Lung (tissue), 12 donors: ENCODE measurements around the gene POU2F1. TPM values are rescaled to one million over a fixed set of nuclear protein-coding genes. Genes with fewer than 3 reads are reported as not detected.

Source experiments
- ATAC-seq: fragments of 200-7000 bp; cut with Tn5 transposase; one replicate; pipeline ENCODE4 v1.9.1; 2020; ENCODE audit warnings: moderate number of reproducible peaks; ENCODE audit not compliant: insufficient read depth, low FRiP score
- DNase-seq, 3 donors: peaks; one replicate each; pipeline ENCODE4 v3.0.0-alpha.2; 2013 to 2017
- H3K27ac ChIP-seq, 2 donors: one replicate each; pipeline ENCODE4 v1.5.1; 2013; ENCODE audit warnings: mild to moderate bottlenecking in 2 of 2, moderate library complexity in 2 of 2, control low read depth in 1 of 2, inconsistent platforms in 1 of 2, low read depth in 1 of 2, low read length in 1 of 2
- H3K27me3 ChIP-seq, 3 donors: one replicate each; pipeline ENCODE4 v1.5.1; 2013; ENCODE audit warnings: low read length in 2 of 3; ENCODE audit not compliant: control insufficient read depth in 3 of 3, insufficient read depth in 3 of 3
- H3K36me3 ChIP-seq, 4 donors: one replicate each; pipeline ENCODE4 v1.5.1; 2013; ENCODE audit warnings: low read length in 4 of 4, mild to moderate bottlenecking in 1 of 4, moderate library complexity in 1 of 4; ENCODE audit not compliant: control insufficient read depth in 4 of 4, insufficient read depth in 4 of 4
- H3K4me1 ChIP-seq, 5 donors: one replicate each; pipeline ENCODE4 v1.5.1; 2013; ENCODE audit warnings: low read length in 5 of 5, mild to moderate bottlenecking in 2 of 5, moderate library complexity in 1 of 5; ENCODE audit not compliant: control insufficient read depth in 5 of 5, insufficient read depth in 5 of 5
- H3K4me3 ChIP-seq: one replicate; pipeline ENCODE4 v1.5.1; 2013; ENCODE audit warnings: mild to moderate bottlenecking, control low read depth, moderate library complexity
- H3K9ac ChIP-seq, 2 donors: one replicate each; pipeline ENCODE4 v1.5.1; 2013; ENCODE audit warnings: low read length in 2 of 2, control low read depth in 1 of 2; ENCODE audit not compliant: insufficient read depth in 1 of 2
- H3K9me3 ChIP-seq, 4 donors: one replicate each; pipeline ENCODE4 v1.5.1; 2013; ENCODE audit warnings: low read length in 3 of 4, mild to moderate bottlenecking in 1 of 4, moderate library complexity in 1 of 4; ENCODE audit not compliant: control insufficient read depth in 4 of 4, insufficient read depth in 3 of 4
- CTCF ChIP-seq: IDR thresholded peaks from 2 replicates; pipeline ENCODE4 v1.5.1; 2012; ENCODE audit warnings: mild to moderate bottlenecking; ENCODE audit errors: control extremely low read depth, extremely low read depth
- WGBS, 2 donors: extraction: QIAGEN DNeasy Blood & Tissue Kit; methylation state at CpG; one replicate each; pipeline ENCODE4 v1.1.7; 2013; 5-methylcytosine and 5-hydroxymethylcytosine counted together
- polyA plus RNA-seq, 2 donors: library from polyadenylated mRNA; stranded (reverse); fragments of 200-250 nt; gene quantifications; one replicate each; pipeline ENCODE4 v1.2.1, GENCODE V29; 2013
- total RNA-seq, 2 donors: library from RNA; depleted of rRNA in 1 of 2; stranded (reverse); fragments of >200 nt in 1 of 2; gene quantifications; one replicate each; pipeline ENCODE4 v1.2.1, GENCODE V29; 2014 to 2021
- donor health status: control.
- donor health status: control.
- donor health status: Bipolar disorder and iron deficiency.
- donor health status: healthy.
- donor health status: DM: yes; HTN: yes; CAD: no.

POU2F1 gene
- total and polyA plus RNA-seq, 4 donors = 2.0 to 34.4 (median 8.7) TPM

DNA sequence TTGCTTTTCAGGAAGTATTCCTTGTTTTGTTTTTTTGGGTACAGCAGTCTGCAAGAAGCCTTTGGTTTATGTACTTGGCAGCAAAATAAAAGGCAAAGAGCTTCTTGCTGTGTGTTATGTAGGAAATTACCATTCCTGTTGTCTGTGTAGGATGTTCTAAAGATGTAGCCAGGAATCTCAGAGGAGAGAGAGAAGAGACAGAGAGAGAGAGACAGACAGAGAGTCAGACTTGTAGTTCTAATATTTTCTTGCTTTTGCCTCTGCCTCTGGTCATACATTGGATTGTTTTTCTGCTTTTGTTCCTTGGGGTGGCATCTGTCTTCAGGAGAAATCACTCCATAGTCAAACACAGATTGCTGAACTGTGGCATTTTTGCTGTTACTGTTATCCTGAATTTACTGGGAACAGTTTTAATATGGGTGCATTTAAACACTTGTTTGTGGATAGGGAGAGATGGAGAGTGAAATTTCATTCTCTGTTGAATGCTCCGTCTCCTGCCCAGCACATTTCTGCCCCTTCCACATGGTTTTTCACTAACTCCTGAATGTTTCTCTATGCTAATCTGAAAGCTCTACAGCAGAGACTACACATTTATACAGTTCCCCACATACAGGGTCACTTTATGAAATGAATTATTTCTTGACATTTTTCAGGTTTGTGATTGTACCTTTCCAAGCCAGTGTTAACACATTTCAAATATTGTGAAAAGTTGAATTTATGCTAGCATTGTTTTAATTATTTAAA lies 49.8 kb downstream of the POU2F1 start:
- Histone ChIP-seq H3K36me3 (no peaks in the 10 kb centered on the region), H3K27me3 (no peaks in the 10 kb centered on the region), H3K4me3 (no peak overlapping the region), H3K4me1 (peaks cover 0 to 12% (median 6%) of the 10 kb centered on the region in 5 donors), H3K9ac (peak overlapping the region in 1 of 2 donors; percentile 70), H3K27ac (no peak overlapping the region), H3K9me3 (no peaks in the 10 kb centered on the region)
- 81% methylated on average over 1 of the region's 1 CpG for WGBS, 2 donors
- ATAC-seq (no peak), DNase-seq (peak in 2 of 3 donors; percentile 22 to 31)
- TF ChIP-seq CTCF = no peak

DNA sequence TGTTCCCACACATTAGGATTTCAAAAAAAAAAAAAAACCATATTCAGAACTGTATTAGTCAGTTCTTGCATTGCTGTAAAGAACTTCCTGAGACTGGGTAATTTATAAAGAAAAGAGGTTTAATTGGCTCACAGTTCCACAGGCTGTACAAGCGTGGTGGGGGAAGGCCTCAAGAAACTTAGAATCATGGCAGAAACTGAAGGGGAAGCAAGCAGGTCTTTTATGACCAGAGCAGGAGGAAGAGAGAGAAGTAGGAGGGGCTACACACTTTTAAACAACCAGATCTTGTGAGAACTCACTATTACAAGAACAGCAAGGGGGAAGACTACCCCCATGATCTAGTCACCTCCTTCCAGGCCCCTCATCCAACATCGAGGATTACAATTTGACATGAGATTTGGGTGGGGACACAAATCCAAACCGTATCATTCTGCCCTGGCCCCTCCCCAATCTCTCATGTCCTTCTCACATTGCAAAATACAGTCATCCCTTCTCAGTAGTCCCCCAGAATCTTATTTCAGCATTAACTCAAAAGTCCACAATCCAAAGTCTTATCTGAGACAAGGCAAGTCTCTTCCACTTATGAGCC lies 51.8 kb downstream of the POU2F1 start:
- ATAC-seq (no peak), DNase-seq (no peak)
- H3K4me1 ChIP-seq = peaks cover 0 to 11% (median 6%) of the 10 kb centered on the region in 5 donors
- H3K9me3 ChIP-seq = no peaks in the 10 kb centered on the region
- no peak overlapping the region for H3K9ac ChIP-seq
- WGBS, 2 donors = 86 to 89% methylated on average over 3 of the region's 3 CpGs
- H3K4me3 ChIP-seq = no peak overlapping the region
- no peak for TF ChIP-seq CTCF
- H3K27me3 ChIP-seq = no peaks in the 10 kb centered on the region
- peak overlapping the region in 1 of 2 donors; percentile 7 for H3K27ac ChIP-seq
- H3K36me3 ChIP-seq = no peaks in the 10 kb centered on the region

DNA sequence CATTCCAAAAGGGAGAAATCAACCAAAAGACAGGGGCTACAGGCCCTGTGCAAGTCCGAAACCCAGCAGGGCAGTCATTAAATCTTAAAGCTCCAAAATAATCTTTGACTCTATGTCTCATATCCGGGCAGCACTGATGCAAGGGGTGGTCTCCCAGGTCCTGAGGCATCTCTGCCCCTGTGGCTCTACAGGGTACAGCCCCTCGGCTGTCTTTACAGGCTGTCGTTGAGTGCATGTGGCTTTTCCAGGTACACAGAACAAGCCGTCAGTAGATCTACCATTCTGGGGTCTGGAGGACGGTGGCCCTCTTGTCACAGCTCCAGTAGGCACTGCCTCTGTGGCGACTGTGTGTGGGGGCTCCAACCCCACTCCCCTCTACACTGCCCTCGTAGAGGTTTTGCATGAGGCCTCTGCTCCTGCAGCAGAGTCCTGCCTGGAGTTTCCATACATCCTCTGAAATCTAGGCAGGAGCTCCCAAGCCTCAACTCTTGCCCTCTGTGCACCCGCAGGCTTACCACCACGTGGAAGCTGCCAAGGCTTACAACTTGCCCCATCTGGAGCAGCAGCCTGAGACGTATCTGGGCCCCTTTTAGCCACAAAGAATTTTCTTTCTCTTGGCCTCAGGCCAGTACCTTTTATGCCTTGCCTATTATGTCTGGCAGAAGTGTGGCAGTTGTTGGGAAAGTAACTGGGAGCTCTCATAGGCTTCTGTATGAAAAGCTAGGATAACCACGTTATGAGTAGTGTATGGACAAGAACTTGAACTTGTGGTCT lies 52.5 kb downstream of the POU2F1 start:
- TF ChIP-seq CTCF = no peak
- Histone ChIP-seq H3K4me3 (no peak overlapping the region), H3K9me3 (no peaks in the 10 kb centered on the region), H3K27ac (no peak overlapping the region), H3K36me3 (no peaks in the 10 kb centered on the region), H3K4me1 (peaks cover 0 to 15% (median 6%) of the 10 kb centered on the region in 5 donors), H3K27me3 (no peaks in the 10 kb centered on the region), H3K9ac (no peak overlapping the region)
- ATAC-seq (no peak), DNase-seq (peak; percentile 25 to 51 (median 45))
- 64 to 75% methylated on average over 12 of the region's 12 CpGs for WGBS, 2 donors
